ENCODE results near the gene DCLRE1C. TPM values are rescaled to one million over a fixed set of nuclear protein-coding genes. Genes with fewer than 3 reads are reported as not detected.
"Not testable (repeated sequence)": the region's sequence is repeated elsewhere in the genome, so short reads cannot be mapped to it uniquely, and the experiment has no call there.

The DCLRE1C gene
- 6.8 and 7.0 TPM in 2 replicates for total RNA-seq
- polyA plus RNA-seq (2012), result 3.6 TPM

DNA sequence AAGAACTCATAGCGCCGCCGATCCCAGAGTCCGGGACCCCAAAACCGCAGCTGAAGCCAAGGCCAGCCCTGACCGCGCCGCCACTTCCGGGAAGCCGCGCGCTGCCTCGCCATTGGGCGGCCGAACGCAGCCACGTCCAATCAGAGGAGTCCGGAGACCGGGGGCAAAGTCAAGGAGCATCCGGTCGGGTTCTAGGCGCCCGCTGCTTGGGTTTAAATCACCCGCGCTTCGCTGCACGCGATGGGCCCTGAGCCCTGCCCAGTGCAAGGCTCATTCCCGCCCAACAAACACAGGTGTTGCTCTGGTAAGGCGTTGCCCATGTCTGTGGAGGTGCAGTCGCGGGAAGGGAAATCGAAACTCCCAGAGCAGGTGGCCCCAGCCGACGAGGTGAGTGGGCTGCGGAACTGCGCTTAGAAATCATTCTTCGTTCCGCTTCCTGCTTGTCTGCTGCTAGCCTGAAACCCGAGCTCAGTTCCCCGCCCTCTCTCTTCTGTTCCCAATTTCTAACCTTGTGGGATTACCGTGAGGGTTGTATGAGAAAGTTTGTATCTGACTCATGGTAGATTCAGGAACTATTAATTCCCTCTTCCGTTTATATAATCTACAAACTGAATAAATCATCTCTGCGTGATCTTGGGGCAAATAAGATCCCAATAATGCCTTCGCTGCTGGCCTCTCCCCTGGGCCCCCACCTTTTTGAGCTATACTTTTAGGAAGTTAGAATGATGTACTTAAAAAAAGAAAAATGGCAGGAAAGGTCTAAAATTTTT is at the start of gene DCLRE1C:
DCLRE1C (minus strand) TSS at position 96 of the 770 bp plus-strand sequence; CDS start at position 10, 86 bp downstream.
- DNase-seq (ENCODE audit: low read depth), result peak; percentile 95

DNA sequence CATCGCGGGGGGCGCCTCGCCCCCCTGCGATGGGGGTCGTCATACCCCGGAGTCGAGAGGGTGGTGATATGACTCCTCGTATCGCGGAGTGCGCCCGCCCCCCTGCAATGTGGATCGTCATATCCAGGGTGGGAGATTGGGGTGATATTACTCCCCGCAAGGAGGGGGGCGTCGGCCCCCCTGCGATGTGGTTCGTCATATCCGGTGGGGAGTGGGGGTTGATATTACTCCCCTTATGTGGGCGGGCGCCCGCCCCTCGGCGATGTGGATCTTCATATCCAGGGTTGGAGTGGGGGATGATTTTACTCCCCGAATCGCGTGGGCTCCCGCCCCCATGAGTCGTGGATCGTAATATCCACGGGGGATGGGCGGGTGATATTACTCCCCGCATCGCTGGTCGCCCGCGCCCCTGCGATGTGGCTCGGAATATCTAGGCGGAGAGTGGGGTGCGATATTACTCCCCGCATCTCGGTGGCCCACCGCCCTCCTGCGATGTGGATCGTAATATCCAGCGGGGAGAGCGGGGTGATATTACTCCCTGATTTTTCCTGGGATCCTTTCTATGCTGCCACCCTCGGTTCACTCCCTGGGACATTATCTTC is 42.2 kb upstream of the DCLRE1C start:
- peak; percentile 31 for DNase-seq (ENCODE audit: low read depth)

DNA sequence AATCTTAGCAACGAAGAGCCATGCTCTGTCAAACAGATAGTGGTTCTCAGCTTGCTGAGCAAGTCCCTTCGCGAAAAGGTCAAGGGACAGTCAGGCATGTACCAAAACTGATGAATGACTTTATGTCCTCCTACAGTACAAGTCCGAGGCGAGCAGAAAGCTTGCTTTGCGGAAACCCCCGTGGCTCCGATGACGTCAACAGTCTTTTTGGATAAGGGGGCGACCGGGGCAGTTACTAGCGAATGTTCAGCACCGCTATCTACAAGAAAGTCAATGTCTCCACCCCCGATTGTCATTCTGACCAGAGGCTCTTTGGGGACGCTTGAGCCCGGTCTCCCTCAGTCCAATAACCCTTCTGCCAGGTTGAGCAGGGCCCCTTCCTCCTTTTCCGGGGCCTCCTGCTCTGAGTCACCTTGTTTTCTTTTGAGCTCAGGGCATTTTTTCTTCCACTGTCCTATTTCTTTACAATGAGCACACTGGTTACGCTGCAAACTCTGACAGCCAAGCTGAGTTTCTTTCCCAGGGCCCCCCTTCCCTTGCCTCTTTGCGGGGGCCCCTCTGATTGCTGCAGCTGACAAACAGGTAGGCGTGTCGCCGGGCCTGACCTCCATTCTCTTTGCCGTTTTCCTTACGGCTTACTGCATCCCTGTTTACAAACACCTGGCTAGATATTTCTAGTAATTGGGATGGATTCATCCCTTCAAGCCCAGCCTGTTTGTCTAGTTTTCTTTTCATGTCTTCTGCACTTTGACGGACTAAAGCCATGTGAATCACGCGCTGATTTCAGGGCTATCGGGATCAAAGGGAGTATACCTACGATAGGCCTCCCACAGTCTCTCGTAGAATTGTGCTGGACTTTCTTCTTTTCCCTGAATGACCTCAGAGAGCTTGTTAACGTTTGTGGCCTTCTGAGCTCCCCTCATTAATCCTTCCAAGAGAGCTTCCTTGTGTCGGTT is 39.9 kb upstream of the DCLRE1C start:
- DNase-seq (ENCODE audit: low read depth), result not testable (repeated sequence)

DNA sequence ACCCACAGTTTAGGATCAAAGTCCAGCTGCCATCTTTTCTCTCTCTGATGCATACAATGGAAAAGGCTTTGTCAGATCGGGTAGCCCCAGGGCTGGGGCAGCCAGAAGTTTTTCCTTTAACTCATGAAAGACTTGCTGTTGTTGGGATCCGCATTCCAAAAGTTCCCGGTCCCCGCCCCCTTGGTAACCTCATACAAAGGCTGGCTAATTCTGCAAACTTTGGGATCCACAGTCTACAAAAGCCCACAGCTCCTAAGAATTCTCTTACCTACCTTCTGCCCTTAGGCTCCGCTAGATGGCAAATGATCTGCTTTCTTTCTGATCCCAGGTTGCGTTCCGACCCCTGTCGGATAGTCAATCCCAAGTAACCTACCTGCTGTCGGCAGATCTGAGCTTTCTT is 38.4 kb upstream of the DCLRE1C start:
- not testable (repeated sequence) for DNase-seq (ENCODE audit: low read depth)

DNA sequence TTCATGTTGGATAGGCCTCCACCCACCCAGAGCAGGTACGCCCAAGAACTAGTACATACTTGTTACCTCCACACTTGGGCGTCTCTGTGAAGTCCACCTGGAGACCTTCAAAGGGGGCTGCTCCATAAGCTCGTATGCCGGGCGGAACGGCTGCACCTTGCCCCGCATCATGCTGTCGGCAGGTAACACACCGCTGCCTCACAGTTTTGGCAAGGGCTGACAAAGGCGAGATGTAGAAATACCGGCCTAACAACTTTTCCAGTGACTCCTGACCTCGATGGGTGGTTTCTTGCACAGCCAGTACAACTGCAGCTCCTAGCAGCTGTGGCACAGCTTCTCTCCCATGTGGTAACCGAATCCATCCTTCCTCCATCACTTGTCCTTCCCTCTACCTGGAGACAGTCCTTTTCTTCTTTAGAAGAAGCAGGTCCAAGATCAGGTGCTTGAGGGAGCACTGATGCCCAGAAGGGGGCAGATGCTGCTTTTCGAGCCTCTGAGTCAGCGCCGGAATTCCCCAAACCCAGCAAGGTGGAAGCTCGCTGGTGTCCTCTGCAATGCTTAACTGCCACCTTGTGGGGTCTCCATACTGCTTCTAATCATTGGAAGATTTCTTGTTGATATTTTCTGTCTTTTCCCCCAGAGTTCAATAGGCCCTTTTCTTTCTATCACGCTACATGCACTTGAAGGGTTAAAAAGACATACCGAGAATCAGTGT is 37.3 kb upstream of the DCLRE1C start:
- DNase-seq (ENCODE audit: low read depth), result not testable (repeated sequence)

DNA sequence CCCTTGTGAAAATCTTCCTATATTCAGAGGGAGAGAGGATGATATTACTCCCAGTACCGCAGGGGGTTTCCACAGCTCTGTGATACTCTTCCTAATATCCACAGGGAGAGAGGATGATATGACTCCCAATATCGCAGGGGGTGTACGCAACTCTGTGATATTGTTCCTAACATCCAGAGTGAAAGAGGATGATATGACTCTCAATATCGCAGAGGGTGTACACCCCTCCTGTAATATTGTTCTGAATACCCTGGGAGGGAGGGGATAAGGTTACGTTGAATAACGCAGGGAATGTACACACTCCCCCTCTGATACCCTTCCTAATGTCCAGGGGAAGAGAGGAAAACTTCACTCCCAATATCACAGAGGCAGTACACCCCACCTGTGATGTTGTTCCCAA is 35.7 kb upstream of the DCLRE1C start:
- not testable (repeated sequence) for DNase-seq (ENCODE audit: low read depth)

DNA sequence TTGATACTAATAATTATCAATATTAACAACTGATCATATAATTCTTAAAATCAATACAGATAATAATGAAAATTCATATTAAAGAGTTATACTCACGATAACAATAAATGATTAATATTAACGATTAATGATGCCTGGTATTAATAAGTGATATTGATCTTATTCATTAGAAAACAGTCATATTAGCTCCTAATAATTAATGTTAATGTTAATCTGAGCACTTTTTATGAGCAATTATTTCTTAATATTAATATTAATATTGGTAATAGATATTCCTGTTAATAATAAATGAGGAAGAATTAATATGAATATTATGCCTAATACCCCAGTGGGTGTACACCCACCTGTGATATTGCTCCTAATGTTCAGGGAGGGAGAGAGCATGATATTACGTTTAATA is 28.8 kb upstream of the DCLRE1C start:
- DNase-seq (ENCODE audit: low read depth), result no peak

DNA sequence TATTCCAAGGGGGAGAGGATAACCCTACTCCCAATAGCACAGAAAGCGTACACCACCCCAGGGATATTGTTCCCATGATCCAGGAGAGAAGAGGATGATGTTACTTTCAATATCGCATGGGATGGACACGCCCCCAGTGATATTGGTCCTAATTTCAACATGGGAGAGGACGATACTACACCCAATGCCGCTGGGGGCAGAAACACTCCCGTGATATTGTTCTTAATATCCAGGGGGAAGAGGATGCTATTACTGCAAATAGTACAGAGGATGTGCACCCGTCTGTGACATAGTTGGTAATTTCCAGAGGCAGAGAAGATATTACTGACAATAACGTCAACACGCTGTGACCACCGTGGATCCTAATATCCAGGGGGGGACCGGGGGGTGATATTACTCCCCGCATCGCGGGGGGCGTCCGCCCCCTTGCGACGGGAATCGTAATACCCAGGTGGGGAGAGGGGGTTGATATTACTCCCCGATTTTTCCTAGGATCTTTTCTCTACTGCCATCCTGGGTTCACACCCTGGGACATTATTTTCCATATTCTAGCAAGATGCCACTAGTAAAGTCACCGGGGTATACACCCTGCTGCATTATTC is 21.9 kb upstream of the DCLRE1C start:
- DNase-seq (ENCODE audit: low read depth), result no peak

DNA sequence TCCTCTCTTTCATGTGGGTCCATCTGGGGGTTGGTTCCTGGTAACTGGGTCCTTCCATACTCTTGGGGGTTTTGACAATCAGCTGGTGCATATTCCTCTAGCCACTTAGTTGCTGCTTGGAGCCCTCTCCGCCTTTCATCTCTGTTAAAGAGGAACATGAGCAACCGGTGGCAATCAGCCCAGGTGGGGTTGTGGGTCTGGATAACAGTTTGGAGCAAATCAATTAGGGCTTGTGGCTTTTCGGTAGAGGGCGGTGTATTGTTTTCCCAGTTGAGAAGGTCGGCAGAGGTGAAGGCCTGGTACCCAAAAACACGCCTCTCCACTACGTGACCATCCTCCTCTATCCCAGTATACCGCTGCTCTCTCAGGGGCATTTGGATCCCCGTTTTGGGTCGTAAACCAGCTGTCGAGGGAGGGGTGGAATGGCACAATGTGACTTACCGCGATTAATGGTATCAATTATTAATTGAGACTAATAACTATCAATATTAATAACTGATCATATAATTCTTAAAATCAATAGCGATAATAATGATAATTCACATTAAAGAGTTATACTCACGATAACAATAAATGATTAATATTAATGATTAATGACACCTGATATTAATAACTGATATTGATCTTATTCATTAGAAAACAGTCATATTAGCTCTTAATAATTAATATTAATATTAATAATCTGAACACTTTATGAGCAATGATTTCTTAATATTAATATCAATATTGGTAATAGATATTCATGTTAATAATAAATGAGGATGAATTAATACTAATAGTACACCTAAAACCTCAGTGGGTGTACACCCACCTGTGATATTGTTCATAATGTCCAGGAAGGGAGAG is 20.5 kb upstream of the DCLRE1C start:
- not testable (repeated sequence) for DNase-seq (ENCODE audit: low read depth)

DNA sequence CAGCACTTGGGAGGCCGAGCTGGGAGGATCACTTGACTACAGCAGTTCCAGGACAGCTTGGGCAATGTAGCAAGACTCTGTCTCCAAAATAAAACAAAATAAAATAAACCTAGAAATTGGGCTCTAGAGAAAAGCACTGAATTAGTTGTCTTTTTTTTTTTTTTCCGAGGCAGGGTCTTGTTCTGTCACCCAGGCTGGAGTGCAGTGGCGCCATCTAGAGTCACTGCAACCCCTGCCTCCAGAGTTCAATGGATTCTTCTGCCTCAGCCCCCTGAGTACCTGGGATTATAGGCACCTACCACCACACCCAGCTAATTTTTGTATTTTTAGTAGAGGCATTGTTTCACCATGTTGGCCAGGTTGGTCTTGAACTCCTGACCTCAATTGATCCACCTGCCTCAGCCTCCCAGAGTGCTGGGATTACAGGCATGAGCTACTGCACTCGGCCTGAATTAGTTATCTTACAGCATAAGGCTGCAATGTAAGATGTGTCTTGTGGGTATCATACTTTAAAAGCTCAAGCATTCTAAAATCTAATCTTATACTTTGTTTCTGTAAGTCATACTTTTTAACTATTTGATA is 18.1 kb upstream of the DCLRE1C start:
- DNase-seq (ENCODE audit: low read depth), result peak; percentile 5

DNA sequence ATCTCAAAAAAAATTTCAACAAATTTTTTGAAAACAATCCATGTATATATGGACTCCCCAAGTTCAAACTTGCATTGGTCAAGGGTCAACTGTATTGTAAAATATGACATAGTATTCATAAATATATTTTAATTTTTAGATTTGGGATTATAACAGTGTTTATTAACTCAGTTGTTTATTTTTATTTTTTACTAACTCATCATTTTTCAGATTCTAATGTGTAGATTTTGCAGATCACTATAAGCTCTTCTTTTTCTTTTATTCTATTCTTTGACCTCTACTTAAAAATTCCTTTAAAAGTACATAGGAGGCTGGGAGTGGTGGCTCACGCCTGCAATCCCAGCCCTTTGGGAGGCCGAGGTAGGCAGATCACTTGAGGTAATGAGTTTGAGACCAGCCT is 14.0 kb upstream of the DCLRE1C start:
- no peak for DNase-seq (ENCODE audit: low read depth)

DNA sequence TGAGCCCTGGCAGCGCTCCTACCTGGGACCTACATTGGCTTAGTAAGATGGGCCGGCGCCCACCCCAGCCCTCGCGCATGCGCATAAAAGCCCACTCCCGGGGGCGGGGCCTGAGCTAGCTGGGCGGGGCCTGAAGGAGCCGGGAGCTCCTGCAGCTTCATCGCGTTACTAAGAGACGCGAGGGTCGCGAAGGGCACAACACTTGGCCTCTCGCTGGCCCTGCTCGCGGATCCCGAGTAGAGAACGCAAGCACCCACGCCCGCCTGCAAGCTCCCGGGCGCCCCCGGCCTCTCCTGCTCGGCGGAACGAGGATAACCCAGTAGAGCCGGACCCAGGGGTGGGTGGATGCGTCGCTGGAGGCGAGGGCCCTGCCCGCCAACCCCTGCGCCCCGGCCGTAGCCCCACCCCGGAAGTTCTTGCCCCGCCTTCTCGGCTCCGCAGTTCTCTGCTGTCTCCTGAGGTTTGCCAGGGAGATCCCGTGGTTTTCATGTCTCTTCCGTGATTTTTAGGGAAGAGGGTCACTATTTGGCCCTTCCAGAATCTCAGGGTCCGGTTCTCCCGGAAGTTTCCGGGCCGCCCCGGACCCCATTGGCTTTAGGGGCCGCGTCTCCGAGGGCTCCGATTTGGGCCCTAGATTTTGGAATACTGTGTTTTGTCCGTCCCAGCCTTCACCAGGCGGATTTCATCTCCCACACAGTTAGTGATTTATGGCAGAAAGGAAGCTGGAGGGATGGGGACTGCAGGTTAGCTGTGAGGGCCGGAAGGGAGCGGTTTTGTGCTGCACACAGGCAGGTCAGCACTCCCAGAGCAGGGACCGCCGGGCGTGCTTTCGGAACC is 5.5 kb upstream of the DCLRE1C start, which contains the start of gene MEIG1:
MEIG1 (plus strand) TSS at position 168 of the 837 bp plus-strand sequence. CDS start 7,081 bp downstream, outside the sequence.
- DNase-seq (ENCODE audit: low read depth), result peak; percentile 94

DNA sequence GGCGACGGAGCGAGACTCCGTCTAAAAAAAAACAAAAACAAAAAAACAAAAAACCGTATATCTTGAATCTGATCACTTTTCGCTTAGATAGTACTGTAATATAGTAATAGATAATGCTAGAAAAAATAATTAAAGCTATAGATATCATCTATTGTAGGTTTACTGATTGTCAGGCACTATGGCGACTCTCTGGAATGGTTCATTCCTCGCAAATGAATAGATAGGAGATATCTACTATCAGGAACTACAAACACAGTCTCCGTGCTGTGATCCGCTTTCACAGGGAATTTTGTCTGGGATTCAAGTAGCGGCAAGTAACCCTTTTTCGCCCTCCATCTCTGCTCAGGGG is 5.0 kb upstream of the DCLRE1C start:
- DNase-seq (ENCODE audit: low read depth), result no peak

DNA sequence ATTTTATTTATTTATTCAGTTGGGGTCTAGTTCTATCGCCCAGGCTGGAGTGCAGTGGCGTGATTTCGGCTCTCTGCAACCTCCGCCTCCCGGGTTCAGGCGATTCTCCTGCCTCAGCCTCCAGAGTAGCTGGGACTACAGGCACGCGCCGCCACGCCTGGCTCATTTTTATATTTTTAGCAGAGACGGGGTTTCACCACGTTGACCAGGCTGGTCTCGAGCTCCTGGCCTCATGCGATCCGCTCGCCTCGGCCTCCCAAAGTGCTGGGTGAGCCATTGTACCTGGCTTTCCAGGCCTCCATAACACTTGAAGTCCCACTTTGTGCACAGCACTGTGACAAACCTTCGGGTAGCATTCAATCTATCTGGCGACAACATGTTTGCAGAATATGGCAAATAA is 1.0 kb upstream of the DCLRE1C start:
- no peak for DNase-seq (ENCODE audit: low read depth)

DNA sequence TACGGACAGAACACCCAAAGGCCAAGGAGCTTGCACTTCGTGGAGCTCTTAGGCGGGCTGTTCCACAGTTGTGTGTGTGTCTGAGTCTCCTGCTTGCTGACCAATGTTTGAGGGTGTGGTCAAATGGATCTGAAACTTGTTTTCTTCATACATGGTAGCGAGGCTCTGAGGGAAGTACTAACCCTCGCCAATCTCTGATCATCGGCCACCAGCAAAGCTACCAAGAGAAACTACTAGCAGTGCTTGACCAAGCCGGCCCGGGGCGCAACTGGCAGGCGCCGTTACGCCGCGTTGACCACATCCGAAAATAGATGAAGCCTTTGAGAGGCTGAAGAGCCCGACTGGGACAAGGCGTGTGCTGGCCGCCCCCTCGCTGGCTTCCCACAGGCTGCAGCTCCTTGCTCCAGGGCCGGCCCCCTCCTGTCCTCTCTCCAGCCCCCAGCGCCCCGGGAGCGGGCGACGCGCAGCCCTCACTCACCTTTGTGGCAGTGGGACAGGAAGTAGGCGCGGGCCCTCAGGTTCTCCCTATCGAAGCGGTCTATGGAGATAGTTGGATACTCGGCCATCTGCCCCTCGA is 384 bp downstream of the DCLRE1C start:
- DNase-seq (ENCODE audit: low read depth), result peak; percentile 86

DNA sequence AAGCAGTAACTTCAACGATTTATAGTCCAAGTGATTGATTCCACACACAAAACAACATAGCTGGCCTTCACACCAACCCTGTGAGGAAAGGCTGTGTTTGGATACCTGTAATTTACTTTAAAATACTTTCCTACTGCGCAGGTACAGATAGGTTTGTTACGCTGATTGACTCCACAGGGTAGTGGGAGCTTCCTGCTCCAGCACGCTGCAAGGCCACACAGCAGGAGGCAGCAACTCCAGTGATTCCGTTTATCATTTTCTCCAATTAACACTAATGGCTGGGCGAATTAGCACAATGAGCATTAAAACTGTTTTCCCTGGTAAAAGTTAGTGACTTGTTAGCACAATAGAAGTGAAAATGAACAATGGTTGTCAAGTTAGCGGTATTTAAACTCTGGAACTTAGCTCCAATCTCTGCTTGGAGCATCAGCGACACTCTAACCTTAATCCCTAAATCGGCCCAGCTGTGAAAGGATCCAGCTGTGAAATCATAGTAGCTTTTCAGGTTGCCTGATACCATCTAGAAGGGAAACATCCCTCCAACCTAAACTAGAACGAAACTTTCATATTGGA is 959 bp downstream of the DCLRE1C start:
- DNase-seq (ENCODE audit: low read depth), result no peak

DNA sequence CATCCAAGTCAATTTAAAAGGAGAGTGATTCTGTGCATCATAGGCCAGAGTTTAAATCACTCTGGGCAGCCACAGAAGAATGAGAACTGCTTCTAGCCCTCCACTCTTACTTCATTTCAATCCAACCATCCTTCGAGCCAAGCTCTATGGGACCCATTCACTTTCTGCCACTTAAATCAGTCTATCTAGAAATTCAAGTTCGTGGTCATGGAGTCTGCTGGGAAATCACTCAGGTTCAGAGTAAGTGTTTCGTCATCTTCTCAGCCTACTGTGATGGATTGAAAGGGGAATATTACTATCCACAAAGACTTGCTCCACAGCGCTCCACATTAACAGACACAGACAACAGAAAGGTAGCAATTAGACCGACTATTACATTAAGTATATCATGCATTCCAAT is 4.6 kb downstream of the DCLRE1C start:
- DNase-seq (ENCODE audit: low read depth), result no peak

DNA sequence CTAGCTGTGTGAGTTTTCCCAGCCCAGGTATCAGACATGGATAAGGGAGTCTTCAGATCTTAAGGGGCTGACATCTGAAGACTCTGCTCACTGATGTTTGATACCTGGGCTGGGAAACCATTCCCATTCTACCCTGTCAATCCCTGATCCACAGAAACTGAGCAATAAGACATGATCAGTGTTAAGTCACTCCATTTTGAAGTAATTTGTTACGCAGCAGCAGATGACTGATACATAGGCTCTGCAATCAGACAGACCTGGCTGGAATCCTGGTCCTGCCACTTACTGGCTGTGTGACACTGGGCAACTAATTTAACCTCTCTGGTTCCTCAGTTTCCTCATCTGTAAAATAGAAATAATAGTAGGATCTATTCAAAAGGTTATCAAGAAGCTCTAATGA is 6.6 kb downstream of the DCLRE1C start:
- no peak for DNase-seq (ENCODE audit: low read depth)
